HG02885 (cell line): ENCODE results near the gene PRDM10.

Experiments used
- ATAC-seq: cut with Tn5 transposase; IDR thresholded peaks from one replicate; pipeline ENCODE4 v1.9.1; 2021; ENCODE audit warnings: mild to moderate bottlenecking; ENCODE audit not compliant: unreplicated experiment, poor library complexity

Gene PRDM10

GRCh38 chr11:129856036-129856435, 146.6 kb downstream of the PRDM10 start:
- no peak for ATAC-seq

GRCh38 chr11:129855086-129855485, 147.5 kb downstream of the PRDM10 start:
- ATAC-seq = no peak

- no peak for ATAC-seq
These were observed 148.3 kb downstream of the PRDM10 start for GRCh38 chr11:129854232-129854805.

DNA sequence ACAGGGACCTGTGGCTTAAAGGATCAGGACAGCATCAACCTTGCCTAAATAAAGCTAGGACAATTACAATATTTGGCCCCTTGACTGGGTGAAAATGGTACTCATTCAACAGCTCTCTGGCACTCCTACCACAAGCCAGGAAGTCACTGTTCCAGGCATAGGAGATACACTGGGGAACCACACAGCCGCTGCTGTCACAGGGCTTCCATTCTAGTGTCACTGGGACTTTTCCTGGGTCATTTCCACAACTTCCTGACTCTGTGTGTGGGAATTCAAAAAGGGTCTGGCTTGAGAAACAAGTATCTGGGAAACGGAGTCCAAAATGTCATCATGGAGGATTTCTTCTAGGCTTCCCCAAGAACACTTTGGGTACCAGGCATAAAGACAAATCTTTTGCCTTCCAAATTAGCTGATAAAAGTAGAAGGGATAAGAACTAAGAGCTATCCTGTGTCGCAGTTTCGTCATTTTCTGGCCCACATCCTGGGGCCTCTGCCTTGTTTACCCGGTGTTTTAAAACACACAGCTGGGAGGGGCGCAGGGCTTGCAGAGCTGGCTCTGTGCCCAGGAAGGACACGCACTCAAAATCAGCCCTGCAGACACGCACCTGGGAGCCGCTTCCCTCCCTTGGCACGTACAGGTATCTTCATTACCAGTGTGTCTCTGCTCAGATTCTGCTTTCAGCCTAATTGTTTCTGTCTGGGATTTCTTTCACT, 149.0 kb downstream of the PRDM10 start:
- ATAC-seq = no peak

GRCh38 chr11:129852125-129852740, 150.4 kb downstream of the PRDM10 start:
- ATAC-seq = no peak
